HG03159 (cell line): ENCODE measurements around the gene RPA3.
A peak's percentile ranks its signal among the peaks of the same experiment; 100 is the strongest.
"Not testable (repeated sequence)": the region's sequence is repeated elsewhere in the genome, so short reads cannot be mapped to it uniquely, and the experiment has no call there.

Experiments
- ATAC-seq: cut with Tn5 transposase; IDR thresholded peaks from one replicate; pipeline ENCODE4 v1.9.1; 2021; ENCODE audit warnings: mild to moderate bottlenecking, moderate library complexity; ENCODE audit not compliant: unreplicated experiment

Gene RPA3

GRCh38 chr7:7662527-7662926 lies 55.9 kb downstream of the RPA3 start:
- ATAC-seq = no peak

DNA sequence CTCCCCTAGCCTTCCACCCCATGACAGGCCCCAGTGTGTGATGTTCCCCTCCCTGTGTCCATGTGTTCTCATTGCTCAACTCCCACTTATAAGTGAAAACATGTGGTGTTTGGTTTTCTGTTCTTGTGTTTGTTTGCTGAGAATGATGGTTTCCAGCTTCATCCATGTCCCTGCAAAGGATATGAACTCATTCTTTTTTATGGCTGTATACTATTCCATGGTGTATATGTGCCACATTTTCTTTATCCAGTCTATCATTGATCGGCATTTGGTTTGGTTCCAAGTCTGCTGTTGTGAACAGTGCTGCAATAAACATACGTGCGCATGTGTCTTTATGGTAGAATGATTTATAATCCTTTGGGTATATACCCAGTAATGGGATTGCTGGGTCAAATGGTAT lies 61.9 kb downstream of the RPA3 start:
- not testable (repeated sequence) for ATAC-seq

- no peak for ATAC-seq
These were observed 63.3 kb downstream of the RPA3 start for GRCh38 chr7:7654964-7655715.

DNA sequence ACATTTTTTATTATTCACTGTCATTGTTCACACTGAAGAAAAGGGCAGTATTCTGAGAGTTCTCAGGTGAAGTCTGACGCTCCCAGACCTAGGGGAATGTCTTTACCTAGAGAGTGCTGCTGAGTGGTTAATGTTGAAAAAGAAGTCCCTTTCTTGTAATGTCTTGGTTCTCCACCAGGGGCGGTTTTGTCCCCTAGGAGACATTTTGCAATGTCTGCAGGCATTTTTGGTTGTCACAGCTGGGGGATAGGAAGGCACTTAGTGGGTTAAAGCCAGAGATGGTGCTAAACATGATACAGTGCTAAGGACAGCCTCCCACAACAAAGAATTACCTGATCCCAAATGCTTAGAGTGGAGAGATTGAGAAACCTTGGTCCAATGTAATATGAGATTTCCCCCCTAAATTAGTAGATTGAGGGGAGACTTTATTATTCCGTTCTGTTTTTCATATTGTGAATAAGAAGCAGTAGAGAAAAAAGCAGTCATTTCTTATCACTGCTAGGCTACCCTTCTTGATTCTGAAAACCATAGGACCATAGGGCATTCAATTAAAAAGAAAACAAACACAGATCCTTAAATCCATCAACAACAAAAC lies 64.7 kb downstream of the RPA3 start:
- no peak for ATAC-seq

- no peak for ATAC-seq
These were observed 65.4 kb downstream of the RPA3 start for GRCh38 chr7:7652798-7653540.

DNA sequence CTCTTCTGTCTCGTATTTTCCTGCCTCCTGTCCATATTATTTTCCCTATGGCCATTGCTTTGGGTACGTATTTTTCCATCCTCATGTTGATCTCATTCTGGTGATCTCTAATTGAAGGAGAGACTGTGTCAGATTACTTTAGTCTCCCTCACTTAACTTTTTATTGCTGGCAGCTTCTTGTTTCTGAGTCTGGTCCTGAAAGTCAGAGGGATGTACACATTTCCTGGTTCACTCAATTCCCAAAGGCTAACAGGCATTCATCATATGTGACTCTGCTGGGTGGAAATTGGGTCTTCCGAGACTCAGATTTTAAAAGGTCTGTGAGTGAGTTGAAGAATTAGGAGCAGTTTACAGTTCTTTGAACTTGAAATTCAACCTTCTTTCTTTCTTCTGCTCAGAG lies 66.9 kb downstream of the RPA3 start:
- ATAC-seq = no peak

GRCh38 chr7:7650682-7651206 lies 67.7 kb downstream of the RPA3 start:
- ATAC-seq = no peak

DNA sequence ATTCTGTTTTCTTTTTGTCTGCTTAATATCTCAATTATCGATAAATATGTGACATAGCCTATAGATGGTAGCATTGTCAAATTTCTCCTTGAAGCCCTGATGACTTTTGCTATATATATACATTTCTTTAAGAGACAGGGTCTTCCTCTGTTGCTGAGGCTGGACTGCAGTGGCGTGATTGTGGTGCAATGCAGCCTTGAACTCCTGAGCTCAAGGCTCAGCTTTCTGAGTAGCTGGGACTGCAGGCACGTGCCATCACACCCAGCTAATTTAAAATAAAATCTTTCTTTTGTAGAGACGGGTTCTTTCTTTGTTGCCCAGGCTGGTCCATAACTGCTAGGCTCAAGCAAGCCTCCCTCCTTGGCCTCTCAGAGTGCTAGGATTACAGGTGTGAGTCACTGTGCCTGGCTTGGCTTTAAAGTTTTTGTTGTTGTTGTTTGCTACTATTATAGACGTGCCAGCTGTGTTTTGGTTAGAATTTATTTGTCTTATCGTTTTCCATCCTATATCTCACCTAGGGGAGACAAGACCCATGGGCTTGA lies 70.8 kb downstream of the RPA3 start:
- no peak for ATAC-seq

- ATAC-seq = no peak
These were observed 76.3 kb downstream of the RPA3 start for GRCh38 chr7:7642081-7642480.

- ATAC-seq = peak; percentile 20
These were observed 77.2 kb downstream of the RPA3 start for GRCh38 chr7:7641129-7641663.

GRCh38 chr7:7640221-7641128 lies 77.9 kb downstream of the RPA3 start, which contains the start of gene UMAD1:
TSS of gene UMAD1 (plus strand) at chr7:7640752. CDS start at chr7:7673372, 32,620 bp downstream.
- peak; percentile 98 for ATAC-seq

GRCh38 chr7:7639847-7640220 lies 78.6 kb downstream of the RPA3 start:
- ATAC-seq = peak; percentile 8

- no peak for ATAC-seq
These were observed 79.0 kb downstream of the RPA3 start for GRCh38 chr7:7639421-7639820.

GRCh38 chr7:7630626-7631329 lies 87.6 kb downstream of the RPA3 start:
- no peak for ATAC-seq

GRCh38 chr7:7628476-7628875 lies 89.9 kb downstream of the RPA3 start:
- no peak for ATAC-seq

- ATAC-seq = no peak
These were observed 97.7 kb downstream of the RPA3 start for GRCh38 chr7:7620644-7621210.

GRCh38 chr7:7620236-7620635 lies 98.2 kb downstream of the RPA3 start:
- no peak for ATAC-seq

DNA sequence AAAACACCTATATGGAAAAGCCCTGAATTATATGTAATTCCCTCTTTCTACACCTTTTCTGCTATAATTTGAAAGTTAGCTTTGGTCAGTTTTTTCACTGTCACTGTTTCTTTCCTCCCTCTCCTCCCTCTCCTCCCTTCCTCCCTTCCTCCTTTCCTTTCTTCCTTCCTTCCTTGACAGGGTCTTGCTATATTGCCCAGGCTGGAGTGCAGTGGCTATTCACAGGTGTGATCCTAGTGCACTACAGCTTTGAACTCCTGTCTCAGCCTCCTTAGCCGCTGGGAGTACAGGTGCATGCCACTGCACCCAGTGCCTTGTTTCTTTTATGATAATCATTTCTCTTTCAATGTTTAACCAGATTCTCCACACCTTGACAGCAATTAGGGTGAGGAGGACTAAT lies 100.0 kb downstream of the RPA3 start:
- ATAC-seq = no peak

DNA sequence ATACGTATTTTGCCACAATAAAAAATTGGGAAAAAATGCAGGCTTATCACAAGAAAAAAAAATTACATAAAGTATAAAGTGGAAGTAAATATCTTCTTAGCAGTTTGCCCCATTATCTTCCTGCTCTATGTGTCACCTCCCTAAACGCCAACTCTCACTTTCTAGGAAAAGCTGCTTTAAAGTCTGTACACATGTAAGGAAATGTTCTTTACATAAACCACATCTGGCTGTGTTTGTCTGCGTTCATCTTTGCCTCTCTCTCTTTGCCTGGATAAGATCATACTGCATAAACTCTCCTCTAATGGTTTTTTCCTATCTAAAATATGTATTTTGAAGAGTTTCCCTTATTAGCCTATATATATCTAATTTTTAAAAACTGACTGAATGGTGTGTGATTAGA lies 100.9 kb downstream of the RPA3 start:
- ATAC-seq = no peak
